ENCODE results near the gene IL9R.

DNA sequence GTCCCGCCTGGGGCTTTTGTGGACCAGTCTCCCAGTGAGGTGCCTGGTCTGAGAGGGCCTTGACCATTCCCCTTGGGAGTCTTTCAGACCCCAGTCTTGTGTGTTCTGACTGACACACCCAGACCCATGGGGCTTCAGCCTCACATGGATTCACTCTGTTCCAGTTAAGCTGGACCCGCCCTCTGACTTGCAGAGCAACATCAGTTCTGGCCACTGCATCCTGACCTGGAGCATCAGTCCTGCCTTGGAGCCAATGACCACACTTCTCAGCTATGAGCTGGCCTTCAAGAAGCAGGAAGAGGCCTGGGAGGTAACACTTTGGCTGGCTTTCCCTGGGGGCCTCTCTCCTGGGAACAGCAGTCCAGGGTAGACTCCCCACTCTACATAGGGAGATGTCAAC lies 6.8 kb downstream of the IL9R start:
- TF ChIP-seq CTCF (IDR thresholded peaks at IDR 0.05) (no peak), POLR2A (IDR thresholded peaks at IDR 0.05) (no peak)

All from adrenal gland (tissue), 5 donors.